GM12878 (cell line): ENCODE results near the gene NET1. TPM values are rescaled to one million over a fixed set of nuclear protein-coding genes. Genes with fewer than 3 reads are reported as not detected.

ENCODE experiments used
- ATAC-seq: fragments of 200-7000 bp; cut with Tn5 transposase; 3 replicates; pipeline ENCODE4 v1.9.1; 2020; ENCODE audit warnings: mild to moderate bottlenecking, moderate library complexity
- BruUV-seq: library from RNA; stranded (reverse); fragments of 400-500 nt; replicated peaks from 2 replicates; lab custom pipeline; 2021; lab: Mats Ljungman, UMichigan
- CTCF ChIA-PET: fragments of 300-600 bp; sonication (Branson Sonifier 250); formaldehyde crosslinking; extraction: SDS; loops from one replicate; lab custom pipeline; 2021; ENCODE audit warnings: inconsistent platforms; lab: Yijun Ruan, JAX
- POLR2A ChIA-PET: fragments of 350-600 bp; formaldehyde crosslinking; extraction: SDS; loops from one replicate; lab custom pipeline; 2021; ENCODE audit warnings: inconsistent platforms; lab: Charles Lee
- RAD21 ChIA-PET: fragments of 300-600 bp; sonication (Branson Sonifier 250); formaldehyde crosslinking; loops from one replicate; lab custom pipeline; 2023; ENCODE audit warnings: antibody characterized with exemption; ENCODE audit not compliant: unreplicated experiment; lab: Charles Lee
- SMC1A ChIA-PET: fragments of 300-600 bp; sonication (Branson Sonifier 250); formaldehyde crosslinking; loops from one replicate; lab custom pipeline; 2023; ENCODE audit not compliant: unreplicated experiment, uncharacterized antibody; lab: Charles Lee
- DNase-seq: peaks from one replicate; pipeline ENCODE4 v3.0.0-alpha.2; 2011; ENCODE audit warnings: low read depth, low spot score
- FAIRE-seq: peaks from 3 replicates; lab custom pipeline; 2011; peaks lifted over from hg19 to GRCh38; lab: Jason Lieb, UNC
- H2AFZ ChIP-seq: 2 replicates; pipeline ENCODE4 v1.6.0; 2011; ENCODE audit warnings: low read depth, low read length, control low read depth; ENCODE audit not compliant: control insufficient read depth
- H3K27ac ChIP-seq: 2 replicates; pipeline ENCODE4 v1.5.1; 2011; ENCODE audit warnings: control low read depth; ENCODE audit not compliant: control insufficient read depth, insufficient read depth
- H3K27me3 ChIP-seq, 2 experiments: replicated peaks in 1 of 2; 2 replicates each; pipeline versions ENCODE4 v1.6.0 to v1.6.1; 2011; ENCODE audit warnings: low read length in 1 of 2; ENCODE audit not compliant: control insufficient read depth in 2 of 2, insufficient read depth in 2 of 2
- H3K36me3 ChIP-seq, 2 experiments: 2 replicates each; pipeline ENCODE4 v1.5.1; 2011; ENCODE audit warnings: low read length in 1 of 2; ENCODE audit not compliant: control insufficient read depth in 2 of 2, insufficient read depth in 2 of 2
- H3K4me1 ChIP-seq: 2 replicates; pipeline ENCODE4 v1.6.1; 2011; ENCODE audit warnings: mild to moderate bottlenecking, low read length, moderate library complexity, mixed read lengths; ENCODE audit not compliant: control insufficient read depth, insufficient read depth
- H3K4me2 ChIP-seq: 2 replicates; pipeline ENCODE4 v1.6.0; 2011; ENCODE audit warnings: control low read depth; ENCODE audit not compliant: control insufficient read depth, insufficient read depth
- H3K4me3 ChIP-seq: fragments of 200-600 bp; sonication (generic); 2 replicates; pipeline ENCODE4 v1.5.1; 2016
- H3K79me2 ChIP-seq: 2 replicates; pipeline ENCODE4 v1.6.0; 2011; ENCODE audit warnings: low read length; ENCODE audit not compliant: control insufficient read depth, insufficient read depth
- H3K9ac ChIP-seq: 2 replicates; pipeline ENCODE4 v1.8.0; 2011; ENCODE audit warnings: low read length, control low read depth, mixed read lengths; ENCODE audit not compliant: control insufficient read depth, insufficient read depth
- H3K9me3 ChIP-seq: replicated peaks from 3 replicates; pipeline ENCODE4 v1.5.1; 2011; ENCODE audit warnings: mild to moderate bottlenecking, low read length; ENCODE audit not compliant: control insufficient read depth, insufficient read depth
- H4K20me1 ChIP-seq: 2 replicates; pipeline ENCODE4 v1.6.0; 2011; ENCODE audit not compliant: control insufficient read depth, insufficient read depth
- BCL3 ChIP-seq: IDR thresholded peaks from 2 replicates; pipeline ENCODE4 v1.6.1; 2011; ENCODE audit warnings: borderline replicate concordance, low read depth, mild to moderate bottlenecking, moderate library complexity, low read length; ENCODE audit not compliant: insufficient read depth, poor library complexity, severe bottlenecking
- FOS ChIP-seq: IDR thresholded peaks from 3 replicates; pipeline ENCODE4 v1.6.1; 2011; ENCODE audit warnings: borderline replicate concordance; ENCODE audit not compliant: insufficient read length; ENCODE audit errors: extremely low read depth
- GABPA ChIP-seq: IDR thresholded peaks from 2 replicates; pipeline ENCODE4 v1.6.1; 2014; ENCODE audit warnings: antibody characterized with exemption, low read depth, mild to moderate bottlenecking, inconsistent platforms
- KDM1A ChIP-seq: fragments of 200-600 bp; sonication (generic); IDR thresholded peaks from 2 replicates; pipeline ENCODE4 v1.6.1; 2016; ENCODE audit warnings: borderline replicate concordance
- PBX3 ChIP-seq: IDR thresholded peaks from 2 replicates; pipeline ENCODE4 v1.6.1; 2011; ENCODE audit warnings: mild to moderate bottlenecking, low read depth, low read length, moderate library complexity; ENCODE audit not compliant: insufficient replicate concordance
- TCF7 ChIP-seq: IDR thresholded peaks from 2 replicates; pipeline ENCODE4 v1.6.1; 2014; ENCODE audit warnings: antibody characterized with exemption, borderline replicate concordance
- WGBS: methylation state at CpG from one replicate; pipeline ENCODE4 v1.1.6; 2016; ENCODE audit warnings: low lambda C conversion rate; ENCODE audit not compliant: insufficient replicate concordance, insufficient coverage; ENCODE audit errors: missing lambda C conversion rate; 5-methylcytosine and 5-hydroxymethylcytosine counted together
- in situ Hi-C: fragments of 300-500 bp; cut with MboI; formaldehyde crosslinking; loops from 9 replicates; pipeline ENCODE4 v1.14.3; 2018; ENCODE audit warnings: mixed read lengths
- intact Hi-C: fragments of 100-400 bp; cut with micrococcal nuclease; formaldehyde crosslinking; loops from one replicate; pipeline ENCODE4 v1.14.2; 2022; ENCODE audit not compliant: unreplicated experiment
- polyA plus RNA-seq, 11 experiments: library from polyadenylated mRNA; depleted of rRNA in 4 of 11; unstranded in 6 of 11; stranded (reverse) in 5 of 11; fragments of >200 nt; fragmentation: Nextera tagmentation in 4 of 11; fragmentation: Illumina TruSeq in 1 of 11; extraction: Ambion mirVana in 4 of 11; extraction: Trizol in 1 of 11; gene quantifications; 1 replicate in 1 of 11; 2 replicates in 10 of 11; pipeline versions ENCODE4 v1.2.1 to v1.2.3, GENCODE V29; 2011 to 2016; ENCODE audit warnings: inconsistent platforms in 2 of 11, missing spikeins in 2 of 11, low read depth in 1 of 11
- total RNA-seq, 4 experiments: library from RNA; depleted of rRNA in 3 of 4; stranded (reverse); fragments of >200 nt in 3 of 4; fragmentation: Illumina TruSeq in 1 of 4; extraction: Trizol in 1 of 4; gene quantifications; 2 replicates each; pipeline versions ENCODE4 v1.2.1 to v1.2.3, GENCODE V29; 2013 to 2021

Gene NET1
- total and polyA plus RNA-seq, 10 of the 15 experiments (the other 5 are each of a cell fraction or from before 2014, with no cell fraction given), result 6.5 to 22.7 (median 18.4) TPM

- peaks cover 0 to 5% of the 10 kb centered on the region in 2 experiments; a peak in 3 of 4 replicates for H3K27me3 ChIP-seq
- no peaks in the 10 kb centered on the region for H3K4me1 ChIP-seq
- H3K4me2 ChIP-seq, result no peak overlapping the region
- SMC1A ChIA-PET, result interaction anchor here (2.0 kb wide), 1 partner anchor 120 kb away, joined by 7 read pairs; no protein-coding TSS in a partner anchor
- no peaks in the 10 kb centered on the region for H3K36me3 ChIP-seq
- H3K9ac ChIP-seq, result no peak overlapping the region
- H4K20me1 ChIP-seq, result no peaks in the 10 kb centered on the region
- POLR2A ChIA-PET, result no interaction called here
- 64% methylated on average over 14 of the region's 14 CpGs for WGBS
- no peak for FAIRE-seq
- no peaks in the 10 kb centered on the region for H3K79me2 ChIP-seq
- H3K27ac ChIP-seq, result no peak overlapping the region
- no peak for DNase-seq
- no TSS peak for BruUV-seq
- TF ChIP-seq GABPA (no peak), KDM1A (no peak), PBX3 (peak; percentile 3), BCL3 (peak; percentile 48), TCF7 (no peak), FOS (no peak)
- in situ Hi-C loops, result no loop called here
- no peak overlapping the region for H3K4me3 ChIP-seq
- intact Hi-C loops, result no loop called here
- RAD21 ChIA-PET, result no interaction called here
- no peak for ATAC-seq
- CTCF ChIA-PET, result interaction anchor here (1.7 kb wide), 1 partner anchor 126 kb away, joined by 4 read pairs; no protein-coding TSS in a partner anchor
- no peaks in the 10 kb centered on the region for H3K9me3 ChIP-seq
- no peak overlapping the region for H2AFZ ChIP-seq
These were observed 90.5 kb downstream of the NET1 start for GRCh38 chr10:5502571-5503476.
